ENCODE data around the gene CEP44. TPM values are rescaled to one million over a fixed set of nuclear protein-coding genes. Genes with fewer than 3 reads are reported as not detected.

Gene CEP44, protein sequence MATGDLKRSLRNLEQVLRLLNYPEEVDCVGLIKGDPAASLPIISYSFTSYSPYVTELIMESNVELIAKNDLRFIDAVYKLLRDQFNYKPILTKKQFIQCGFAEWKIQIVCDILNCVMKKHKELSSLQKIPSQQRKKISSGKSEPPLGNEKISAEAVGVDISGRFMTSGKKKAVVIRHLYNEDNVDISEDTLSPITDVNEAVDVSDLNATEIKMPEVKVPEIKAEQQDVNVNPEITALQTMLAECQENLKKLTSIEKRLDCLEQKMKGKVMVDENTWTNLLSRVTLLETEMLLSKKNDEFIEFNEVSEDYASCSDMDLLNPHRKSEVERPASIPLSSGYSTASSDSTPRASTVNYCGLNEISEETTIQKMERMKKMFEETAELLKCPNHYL
- 8.6 and 17.8 TPM in 2 replicates for total RNA-seq

DNA sequence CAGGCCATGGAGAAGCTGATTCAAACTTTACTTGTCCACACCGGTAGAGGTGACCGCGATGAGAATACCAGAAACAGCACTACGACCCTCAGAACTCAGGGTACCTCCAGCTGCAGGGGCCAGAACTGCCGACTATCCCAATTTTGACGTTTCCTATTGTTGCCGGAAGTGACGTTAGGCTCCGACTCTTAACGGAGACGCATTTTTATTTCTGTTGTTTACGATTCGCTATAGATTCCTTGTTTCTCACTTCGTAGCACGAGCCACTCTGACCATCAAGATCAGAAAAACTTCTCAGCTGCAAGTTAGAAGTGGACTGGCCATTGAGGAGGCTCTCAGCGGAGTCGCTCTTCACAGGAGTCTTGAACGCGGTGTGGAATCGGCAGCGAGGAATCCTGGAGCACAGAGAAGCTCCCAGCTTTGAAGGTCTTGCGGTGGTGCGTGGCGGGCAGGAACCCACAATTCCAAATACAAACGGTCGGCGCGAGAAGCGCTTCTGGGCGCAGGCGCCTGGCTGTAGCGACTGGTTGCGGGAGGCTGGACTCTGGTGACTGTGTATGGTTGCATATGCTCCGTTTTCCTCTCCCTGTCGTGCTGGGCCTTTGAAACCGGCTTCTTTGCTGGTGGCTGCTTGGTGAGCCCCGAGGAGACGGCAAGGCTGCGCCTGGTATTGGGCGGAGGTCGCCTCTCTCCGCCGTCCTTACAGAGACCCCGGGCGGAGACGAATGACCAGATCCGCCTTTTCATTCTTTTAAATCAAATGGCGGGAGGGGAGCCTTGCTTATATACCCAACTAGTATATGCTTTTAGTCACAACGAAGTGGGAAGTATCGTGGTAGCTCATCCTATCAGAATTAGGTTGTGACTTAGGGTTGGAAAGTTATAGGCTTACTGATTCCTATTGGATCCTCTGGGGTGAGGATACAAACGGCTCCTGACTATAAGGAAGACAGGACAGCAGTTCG, at the start of gene CEP44, which contains the start of gene FBXO8:
Gene CEP44, plus strand, starts transcription at position 405 of the 965 bp plus-strand sequence. CDS start 15,211 bp downstream, outside the sequence.
Gene FBXO8, minus strand, starts transcription at position 161 of the 965 bp plus-strand sequence. CDS start 20,575 bp downstream, outside the sequence.
- TF ChIP-seq, protein P1, sequence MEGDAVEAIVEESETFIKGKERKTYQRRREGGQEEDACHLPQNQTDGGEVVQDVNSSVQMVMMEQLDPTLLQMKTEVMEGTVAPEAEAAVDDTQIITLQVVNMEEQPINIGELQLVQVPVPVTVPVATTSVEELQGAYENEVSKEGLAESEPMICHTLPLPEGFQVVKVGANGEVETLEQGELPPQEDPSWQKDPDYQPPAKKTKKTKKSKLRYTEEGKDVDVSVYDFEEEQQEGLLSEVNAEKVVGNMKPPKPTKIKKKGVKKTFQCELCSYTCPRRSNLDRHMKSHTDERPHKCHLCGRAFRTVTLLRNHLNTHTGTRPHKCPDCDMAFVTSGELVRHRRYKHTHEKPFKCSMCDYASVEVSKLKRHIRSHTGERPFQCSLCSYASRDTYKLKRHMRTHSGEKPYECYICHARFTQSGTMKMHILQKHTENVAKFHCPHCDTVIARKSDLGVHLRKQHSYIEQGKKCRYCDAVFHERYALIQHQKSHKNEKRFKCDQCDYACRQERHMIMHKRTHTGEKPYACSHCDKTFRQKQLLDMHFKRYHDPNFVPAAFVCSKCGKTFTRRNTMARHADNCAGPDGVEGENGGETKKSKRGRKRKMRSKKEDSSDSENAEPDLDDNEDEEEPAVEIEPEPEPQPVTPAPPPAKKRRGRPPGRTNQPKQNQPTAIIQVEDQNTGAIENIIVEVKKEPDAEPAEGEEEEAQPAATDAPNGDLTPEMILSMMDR (conservative IDR thresholded peaks at IDR 0.05; ENCODE audit: low read depth, low read length), result no peak
- H3K4me3 ChIP-seq (ENCODE audit: low read depth, low read length), result peak within 1 kb of the TSS; percentile 64
- DNase-seq (ENCODE audit: low read depth), result peak; percentile 60

DNA sequence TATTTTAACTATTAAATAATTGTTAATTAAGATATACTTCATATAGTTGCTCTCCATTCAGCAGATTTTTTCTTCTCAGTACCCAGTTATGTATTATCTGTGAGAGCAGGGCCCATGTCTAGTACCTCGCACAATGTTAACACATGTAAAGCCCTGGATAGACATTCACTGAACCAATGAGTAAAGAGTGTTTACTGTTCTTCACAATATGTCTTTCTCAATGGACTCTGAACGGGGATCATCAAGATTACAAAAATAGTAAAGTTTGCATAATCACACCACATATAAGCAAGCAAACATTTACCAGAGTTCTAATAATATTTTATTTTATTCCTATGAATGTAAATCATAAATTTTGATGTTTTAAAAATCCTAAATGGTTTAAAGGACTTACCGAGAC, 47.4 kb upstream of the CEP44 start:
- no peak for DNase-seq (ENCODE audit: low read depth)
- TF ChIP-seq, protein P1 (conservative IDR thresholded peaks at IDR 0.05; ENCODE audit: low read depth, low read length), result no peak

DNA sequence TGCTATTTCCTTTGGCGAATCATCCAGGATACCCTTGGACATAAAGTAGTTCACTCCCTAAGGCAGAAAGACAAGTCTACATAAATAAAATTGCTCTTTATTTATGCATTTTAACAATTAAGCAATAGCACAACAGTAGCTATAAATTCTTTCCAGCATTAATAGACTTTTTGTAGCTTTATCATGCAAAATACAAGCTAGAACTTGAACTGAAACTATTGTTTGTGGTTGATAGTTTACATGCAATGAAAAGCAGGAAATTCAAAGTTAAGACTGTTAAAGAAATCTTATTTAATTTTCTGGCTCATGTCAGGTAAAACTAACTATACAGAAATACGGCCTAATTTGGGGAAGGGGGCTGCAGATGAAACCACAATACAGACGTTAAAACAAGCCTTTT, 42.5 kb upstream of the CEP44 start:
- TF ChIP-seq, protein P1 (conservative IDR thresholded peaks at IDR 0.05; ENCODE audit: low read depth, low read length), result no peak
- DNase-seq (ENCODE audit: low read depth), result no peak
- no peak overlapping the region for H3K4me3 ChIP-seq (ENCODE audit: low read depth, low read length)

More for the DNA sequence above, 47.4 kb upstream of the CEP44 start:
- no peak overlapping the region for H3K4me3 ChIP-seq (ENCODE audit: low read depth, low read length)

DNA sequence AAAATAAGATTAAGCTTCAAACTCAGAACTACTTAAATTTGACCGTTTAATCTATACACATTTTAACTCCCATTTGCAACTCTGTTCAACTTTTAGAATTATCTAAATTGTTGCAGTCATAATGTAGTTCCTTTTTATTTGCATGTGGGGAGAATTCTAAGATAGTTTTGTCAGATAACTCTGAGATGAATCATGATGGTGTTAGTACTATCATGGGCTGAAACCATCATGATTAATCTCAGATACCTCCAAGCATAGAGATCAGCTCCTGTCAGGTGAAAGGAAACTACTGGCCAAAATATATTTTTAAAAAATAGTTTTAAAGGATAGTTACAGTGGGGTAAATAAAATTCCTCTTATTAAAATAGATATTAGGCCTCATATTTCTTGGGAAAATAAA, 39.3 kb upstream of the CEP44 start:
- TF ChIP-seq, protein P1 (conservative IDR thresholded peaks at IDR 0.05; ENCODE audit: low read depth, low read length), result no peak
- H3K4me3 ChIP-seq (ENCODE audit: low read depth, low read length), result no peak overlapping the region
- DNase-seq (ENCODE audit: low read depth), result no peak

DNA sequence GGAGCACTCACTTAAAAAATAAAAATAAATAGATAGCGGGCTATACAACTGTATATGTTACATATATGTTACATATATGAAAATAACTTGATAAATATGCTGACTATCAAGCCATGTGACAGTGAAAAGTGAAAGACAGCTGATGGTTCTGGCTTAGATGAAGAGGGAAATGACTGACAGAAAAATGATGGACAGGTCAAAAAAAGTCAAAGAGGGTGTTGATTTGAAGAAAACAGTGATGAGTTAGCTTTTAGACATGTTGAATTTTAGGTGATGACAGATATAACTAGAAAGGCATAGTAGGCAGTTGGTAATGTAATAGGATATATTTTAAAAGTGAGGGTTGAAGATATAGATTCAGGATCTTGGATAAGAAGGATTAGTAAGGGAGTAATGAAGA, 38.0 kb upstream of the CEP44 start:
- no peak for DNase-seq (ENCODE audit: low read depth)
- TF ChIP-seq, protein P1 (conservative IDR thresholded peaks at IDR 0.05; ENCODE audit: low read depth, low read length), result no peak
- no peak overlapping the region for H3K4me3 ChIP-seq (ENCODE audit: low read depth, low read length)

DNA sequence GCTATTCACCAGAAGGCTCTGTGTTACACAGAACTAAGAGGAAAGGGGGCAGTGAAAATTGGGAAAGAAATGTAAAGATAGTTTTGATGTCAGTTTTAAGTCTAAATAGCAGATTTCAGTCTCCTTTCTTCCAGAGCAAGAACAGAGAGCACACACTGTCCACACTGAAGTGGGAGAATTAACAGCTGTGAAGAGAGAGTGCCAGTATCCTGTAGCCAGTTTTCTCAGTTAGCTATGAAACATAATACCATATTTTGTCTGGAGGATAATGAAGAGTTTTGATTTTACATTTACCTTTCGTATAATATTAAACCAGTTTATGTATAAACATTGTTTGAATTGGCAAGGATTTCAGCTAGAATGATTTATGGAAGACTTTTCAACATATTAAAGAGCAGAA, 35.3 kb upstream of the CEP44 start:
- H3K4me3 ChIP-seq (ENCODE audit: low read depth, low read length), result no peak overlapping the region
- TF ChIP-seq, protein P1 (conservative IDR thresholded peaks at IDR 0.05; ENCODE audit: low read depth, low read length), result no peak
- no peak for DNase-seq (ENCODE audit: low read depth)

Data from epithelial cell of proximal tubule (primary cell).